Activated CD8-positive, alpha-beta memory T cell treated with anti-CD3 and anti-CD28 coated beads, Interleukin-2, amount 10 ng/mL, durations not matched to agents 7 days and 5 days (primary cell): ENCODE results near the gene MAPKAPK2. TPM values are rescaled to one million over a fixed set of nuclear protein-coding genes. Genes with fewer than 3 reads are reported as not detected.
"Not testable (repeated sequence)": the region's sequence is repeated elsewhere in the genome, so short reads cannot be mapped to it uniquely, and the experiment has no call there.

Source experiments
- ATAC-seq: fragments of 150-1000 bp; cut with Tn5 transposase; one replicate; pipeline ENCODE4 v1.10.0; 2021; ENCODE audit warnings: moderate library complexity
- CTCF ChIA-PET: fragments of 350-600 bp; sonication (Branson Sonifier 250); formaldehyde crosslinking; loops from one replicate; lab custom pipeline; 2021; ENCODE audit warnings: antibody characterized with exemption; lab: Charles Lee
- DNase-seq: peaks from one replicate; pipeline ENCODE4 v3.0.0-alpha.2; 2020
- H3K27ac Mint-ChIP-seq: one replicate; pipeline ENCODE4 v1.8.0; 2021; ENCODE audit warnings: mild to moderate bottlenecking, mixed read lengths
- H3K27me3 Mint-ChIP-seq: one replicate; pipeline ENCODE4 v1.8.0; 2021; ENCODE audit warnings: mixed read lengths
- H3K36me3 Mint-ChIP-seq: one replicate; pipeline ENCODE4 v1.8.0; 2021; ENCODE audit warnings: mild to moderate bottlenecking, mixed read lengths
- H3K4me1 Mint-ChIP-seq: one replicate; pipeline ENCODE4 v1.8.0; 2021; ENCODE audit warnings: mixed read lengths
- H3K4me3 Mint-ChIP-seq: one replicate; pipeline ENCODE4 v1.8.0; 2021; ENCODE audit warnings: mild to moderate bottlenecking, moderate library complexity, mixed read lengths
- H3K9me3 Mint-ChIP-seq: one replicate; pipeline ENCODE4 v1.8.0; 2022; ENCODE audit warnings: low read depth, mixed read lengths
- total RNA-seq, 2 experiments: library from RNA; stranded (reverse); gene quantifications; one replicate each; pipeline ENCODE4 v1.2.3, GENCODE V29; 2021

Gene MAPKAPK2
- total RNA-seq = 10 to 100 TPM; 85.7 to 93.8 TPM

DNA sequence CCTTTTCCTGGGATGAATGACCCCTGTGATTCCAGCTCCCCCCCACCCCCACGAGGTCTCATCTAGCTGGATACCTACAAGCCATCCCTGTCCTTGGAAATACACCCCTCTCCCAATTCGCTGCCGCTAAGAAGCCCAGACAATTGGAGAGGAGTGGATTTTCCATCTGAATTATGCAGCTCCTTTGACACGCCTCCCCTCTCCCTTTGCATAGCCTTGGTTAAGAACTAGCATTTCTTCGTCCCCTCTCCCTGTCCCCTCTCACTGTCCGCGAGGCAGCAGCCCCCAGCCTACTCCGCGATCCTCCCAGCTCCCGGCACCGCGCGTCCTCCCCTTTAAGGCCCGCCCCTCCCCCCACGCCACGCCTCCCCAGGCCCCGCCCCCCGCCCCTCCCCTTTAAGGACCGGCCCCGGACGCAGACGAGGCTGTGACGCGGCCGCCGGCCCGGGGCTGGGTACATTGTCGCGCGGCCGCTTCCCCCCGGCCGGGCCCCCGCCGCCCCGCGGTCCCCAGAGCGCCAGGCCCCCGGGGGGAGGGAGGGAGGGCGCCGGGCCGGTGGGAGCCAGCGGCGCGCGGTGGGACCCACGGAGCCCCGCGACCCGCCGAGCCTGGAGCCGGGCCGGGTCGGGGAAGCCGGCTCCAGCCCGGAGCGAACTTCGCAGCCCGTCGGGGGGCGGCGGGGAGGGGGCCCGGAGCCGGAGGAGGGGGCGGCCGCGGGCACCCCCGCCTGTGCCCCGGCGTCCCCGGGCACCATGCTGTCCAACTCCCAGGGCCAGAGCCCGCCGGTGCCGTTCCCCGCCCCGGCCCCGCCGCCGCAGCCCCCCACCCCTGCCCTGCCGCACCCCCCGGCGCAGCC is at the start of gene MAPKAPK2:
Gene MAPKAPK2, plus strand, starts transcription at position 428 of the 856 bp plus-strand sequence. Its CDS starts 325 bp downstream, at position 753.
- no peaks in the 10 kb centered on the region for H3K9me3 Mint-ChIP-seq
- peak within 1 kb of the TSS; percentile 95 for H3K27ac Mint-ChIP-seq
- H3K4me1 Mint-ChIP-seq = peaks cover 40% of the 10 kb centered on the region
- H3K36me3 Mint-ChIP-seq = peaks cover 5% of the 10 kb centered on the region
- DNase-seq = peak; percentile 80
- CTCF ChIA-PET = interaction anchor here (0.6 to 7.2 kb wide), 5 partner anchors 20 to 295 kb away, joined by 3 to 48 read pairs (median 4); no protein-coding TSS in a partner anchor
- peak; percentile 80 for ATAC-seq
- peak within 1 kb of the TSS; percentile 96 for H3K4me3 Mint-ChIP-seq
- peaks cover 10% of the 10 kb centered on the region for H3K27me3 Mint-ChIP-seq

DNA sequence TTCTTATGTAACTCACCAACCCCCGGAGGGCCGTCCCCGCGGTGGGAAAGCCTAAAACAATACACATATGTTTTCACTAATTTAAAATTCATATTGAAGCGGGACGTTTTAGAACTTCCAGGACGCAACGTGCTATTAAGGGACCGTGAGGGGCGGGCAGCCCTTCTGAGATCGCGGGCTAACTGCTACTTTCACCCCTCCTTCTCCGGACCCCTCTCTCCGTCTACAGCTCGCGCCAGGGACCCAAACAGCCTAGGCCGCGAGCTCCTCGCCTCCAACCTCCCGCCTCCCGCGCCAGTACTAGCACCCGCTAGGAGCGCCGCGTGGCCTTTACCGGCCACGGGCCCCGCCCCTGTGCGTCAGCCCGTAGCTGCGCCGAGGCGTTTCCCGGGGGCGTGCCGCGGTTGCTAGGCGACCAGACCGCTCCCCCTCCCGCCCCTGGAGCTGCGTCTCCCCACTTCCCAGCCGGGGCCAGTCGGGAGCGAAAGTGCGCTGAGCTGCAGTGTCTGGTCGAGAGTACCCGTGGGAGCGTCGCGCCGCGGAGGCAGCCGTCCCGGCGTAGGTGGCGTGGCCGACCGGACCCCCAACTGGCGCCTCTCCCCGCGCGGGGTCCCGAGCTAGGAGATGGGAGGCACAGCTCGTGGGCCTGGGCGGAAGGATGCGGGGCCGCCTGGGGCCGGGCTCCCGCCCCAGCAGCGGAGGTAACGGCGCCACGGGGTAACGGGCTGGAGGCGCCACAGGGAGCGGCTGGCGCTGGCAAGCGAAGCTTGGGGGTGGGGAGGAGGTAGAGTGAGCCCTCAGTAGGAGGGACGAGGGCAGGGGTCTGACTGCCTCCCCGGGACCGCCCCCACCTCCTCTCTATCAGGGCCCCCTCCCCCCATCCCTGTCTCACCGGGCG is 49.4 kb upstream of the MAPKAPK2 start, which contains the start of gene DYRK3:
Gene DYRK3, plus strand, starts transcription at position 457 of the 898 bp plus-strand sequence. Its CDS starts 168 bp downstream, at position 625.
- Mint-ChIP-seq H3K36me3 (peaks cover 3% of the 10 kb centered on the region), H3K4me1 (peaks cover 33% of the 10 kb centered on the region), H3K9me3 (no peaks in the 10 kb centered on the region), H3K27me3 (peaks cover 19% of the 10 kb centered on the region), H3K27ac (peak within 1 kb of the TSS; percentile 91), H3K4me3 (peak within 1 kb of the TSS; percentile 76)
- peak; percentile 96 for DNase-seq
- CTCF ChIA-PET = interaction anchor here (0.6 to 19.9 kb wide), 41 partner anchors 9 to 414 kb away, joined by 3 to 418 read pairs (median 5); partner anchors contain the start of genes EIF2D, FCMR, IKBKE and RASSF5
- peak; percentile 93 for ATAC-seq

GRCh38 chr1:206635978-206636345 is 48.7 kb upstream of the MAPKAPK2 start:
- DNase-seq (peak; percentile 47), ATAC-seq (peak; percentile 0)
- H3K27ac Mint-ChIP-seq = peak overlapping the region; percentile 57
- H3K36me3 Mint-ChIP-seq = peaks cover 5% of the 10 kb centered on the region
- CTCF ChIA-PET = interaction anchor here (0.6 to 19.9 kb wide), 25 partner anchors 10 to 414 kb away, joined by 3 to 418 read pairs (median 7); partner anchors contain the start of genes EIF2D, IKBKE and RASSF5
- peak overlapping the region; percentile 76 for H3K4me3 Mint-ChIP-seq
- peaks cover 19% of the 10 kb centered on the region for H3K27me3 Mint-ChIP-seq
- peaks cover 33% of the 10 kb centered on the region for H3K4me1 Mint-ChIP-seq
- H3K9me3 Mint-ChIP-seq = no peaks in the 10 kb centered on the region

- peaks cover 9% of the 10 kb centered on the region for H3K36me3 Mint-ChIP-seq
- peaks cover 17% of the 10 kb centered on the region for H3K27me3 Mint-ChIP-seq
- no peak overlapping the region for H3K27ac Mint-ChIP-seq
- ATAC-seq (no peak), DNase-seq (no peak)
- CTCF ChIA-PET = interaction anchor here (1.4 to 19.9 kb wide), 3 partner anchors 25 to 345 kb away, joined by 3 to 418 read pairs (median 13); no protein-coding TSS in a partner anchor
- peaks cover 33% of the 10 kb centered on the region for H3K4me1 Mint-ChIP-seq
- H3K4me3 Mint-ChIP-seq = no peak overlapping the region
- no peaks in the 10 kb centered on the region for H3K9me3 Mint-ChIP-seq
Observed at GRCh38 chr1:206636671-206637070, 48.0 kb upstream of the MAPKAPK2 start.

- Mint-ChIP-seq H3K27ac (no peak overlapping the region), H3K36me3 (peaks cover 15% of the 10 kb centered on the region), H3K27me3 (peaks cover 7% of the 10 kb centered on the region), H3K4me1 (peaks cover 33% of the 10 kb centered on the region), H3K9me3 (no peaks in the 10 kb centered on the region), H3K4me3 (no peak overlapping the region)
- DNase-seq = no peak
- ATAC-seq = no peak
- CTCF ChIA-PET = interaction anchor here (0.7 to 19.9 kb wide), 4 partner anchors 24 to 92 kb away, joined by 3 to 418 read pairs (median 3); no protein-coding TSS in a partner anchor
Observed at GRCh38 chr1:206637605-206638004, 47.1 kb upstream of the MAPKAPK2 start.

DNA sequence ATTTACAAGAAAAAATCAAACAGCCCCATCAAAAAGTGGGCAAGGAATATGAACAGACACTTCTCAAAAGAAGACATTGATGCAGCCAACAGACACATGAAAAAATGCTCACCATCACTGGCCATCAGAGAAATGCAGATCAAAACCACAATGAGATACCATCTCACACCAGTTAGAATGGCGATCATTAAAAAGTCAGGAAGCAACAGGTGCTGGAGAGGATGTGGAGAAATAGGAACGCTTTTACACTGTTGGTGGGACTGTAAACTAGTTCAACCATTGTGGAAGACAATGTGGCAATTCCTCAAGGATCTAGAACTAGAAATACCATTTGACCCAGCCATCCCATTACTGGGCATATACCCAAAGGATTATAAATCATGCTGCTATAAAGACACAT is 42.6 kb upstream of the MAPKAPK2 start:
- peaks cover 22% of the 10 kb centered on the region for H3K36me3 Mint-ChIP-seq
- not testable (repeated sequence) for DNase-seq, H3K27me3 Mint-ChIP-seq, H3K9me3 Mint-ChIP-seq, H3K4me1 Mint-ChIP-seq, H3K27ac Mint-ChIP-seq, ATAC-seq, H3K4me3 Mint-ChIP-seq
- CTCF ChIA-PET = interaction anchor here (19.9 kb wide), 1 partner anchor 19 kb away, joined by 418 read pairs; no protein-coding TSS in a partner anchor

- Mint-ChIP-seq H3K36me3 (peaks cover 28% of the 10 kb centered on the region), H3K4me3 (no peak overlapping the region), H3K4me1 (peaks cover 2% of the 10 kb centered on the region), H3K9me3 (no peaks in the 10 kb centered on the region), H3K27me3 (no peaks in the 10 kb centered on the region), H3K27ac (no peak overlapping the region)
- CTCF ChIA-PET = interaction anchor here (7.2 to 19.9 kb wide), 2 partner anchors 9 to 18 kb away, joined by 50 to 418 read pairs; partner anchors contain the start of gene DYRK3
- ATAC-seq (no peak), DNase-seq (no peak)
Observed at GRCh38 chr1:206643118-206643698, 41.5 kb upstream of the MAPKAPK2 start.

GRCh38 chr1:206646504-206646903 is 38.2 kb upstream of the MAPKAPK2 start:
- ATAC-seq (no peak), DNase-seq (no peak)
- Mint-ChIP-seq H3K9me3 (no peaks in the 10 kb centered on the region), H3K27me3 (no peaks in the 10 kb centered on the region), H3K36me3 (peaks cover 24% of the 10 kb centered on the region), H3K27ac (no peak overlapping the region), H3K4me1 (no peaks in the 10 kb centered on the region), H3K4me3 (no peak overlapping the region)
- CTCF ChIA-PET = interaction anchor here (7.2 to 19.9 kb wide), 2 partner anchors 12 to 15 kb away, joined by 50 to 418 read pairs; partner anchors contain the start of gene DYRK3

- DNase-seq (no peak), ATAC-seq (no peak)
- Mint-ChIP-seq H3K27me3 (no peaks in the 10 kb centered on the region), H3K9me3 (no peaks in the 10 kb centered on the region), H3K27ac (no peak overlapping the region), H3K36me3 (peaks cover 20% of the 10 kb centered on the region), H3K4me3 (no peak overlapping the region), H3K4me1 (no peaks in the 10 kb centered on the region)
- CTCF ChIA-PET = interaction anchor here (0.8 to 19.9 kb wide), 5 partner anchors 13 to 171 kb away, joined by 3 to 418 read pairs (median 5); partner anchors contain the start of gene DYRK3
Observed at GRCh38 chr1:206647224-206647623, 37.5 kb upstream of the MAPKAPK2 start.

- no peak overlapping the region for H3K4me3 Mint-ChIP-seq
- H3K36me3 Mint-ChIP-seq = peaks cover 14% of the 10 kb centered on the region
- DNase-seq (no peak), ATAC-seq (no peak)
- CTCF ChIA-PET = interaction anchor here (0.8 to 19.9 kb wide), 8 partner anchors 9 to 257 kb away, joined by 3 to 418 read pairs (median 3); partner anchors contain the start of gene DYRK3
- no peak overlapping the region for H3K27ac Mint-ChIP-seq
- H3K4me1 Mint-ChIP-seq = no peaks in the 10 kb centered on the region
- no peaks in the 10 kb centered on the region for H3K9me3 Mint-ChIP-seq
- H3K27me3 Mint-ChIP-seq = no peaks in the 10 kb centered on the region
Observed at GRCh38 chr1:206649261-206649921, 35.3 kb upstream of the MAPKAPK2 start.

DNA sequence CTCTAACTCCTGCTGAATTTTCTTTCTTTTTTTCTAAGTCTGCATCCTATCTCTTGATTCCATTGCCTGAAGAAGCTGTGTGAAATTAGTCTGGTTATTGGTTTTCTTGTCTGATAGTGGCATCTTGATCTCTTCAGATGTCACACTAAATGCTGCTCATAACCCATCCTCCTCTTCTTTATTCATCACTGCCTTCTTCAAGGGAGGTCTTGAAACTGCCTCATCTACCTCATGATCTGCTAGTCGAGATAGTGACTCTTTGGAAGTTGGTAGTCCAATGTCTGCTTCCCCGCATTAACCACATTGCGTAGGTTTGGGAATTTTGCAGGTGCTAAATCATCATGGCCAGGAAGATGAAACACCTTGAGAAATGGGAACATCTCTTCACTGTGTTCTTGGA is 33.7 kb upstream of the MAPKAPK2 start:
- Mint-ChIP-seq H3K4me1 (no peaks in the 10 kb centered on the region), H3K36me3 (peaks cover 14% of the 10 kb centered on the region), H3K27ac (no peak overlapping the region), H3K9me3 (no peaks in the 10 kb centered on the region), H3K4me3 (no peak overlapping the region), H3K27me3 (no peaks in the 10 kb centered on the region)
- ATAC-seq (no peak), DNase-seq (no peak)
- CTCF ChIA-PET = interaction anchor here (1.2 to 19.9 kb wide), 3 partner anchors 10 to 332 kb away, joined by 3 to 418 read pairs (median 4); no protein-coding TSS in a partner anchor
